HG02763 (cell line): ENCODE results near the gene TMC3.

Experiments
- ATAC-seq: cut with Tn5 transposase; IDR thresholded peaks from one replicate; pipeline ENCODE4 v1.9.1; 2021; ENCODE audit warnings: mild to moderate bottlenecking, moderate library complexity; ENCODE audit not compliant: unreplicated experiment

The TMC3 gene

DNA sequence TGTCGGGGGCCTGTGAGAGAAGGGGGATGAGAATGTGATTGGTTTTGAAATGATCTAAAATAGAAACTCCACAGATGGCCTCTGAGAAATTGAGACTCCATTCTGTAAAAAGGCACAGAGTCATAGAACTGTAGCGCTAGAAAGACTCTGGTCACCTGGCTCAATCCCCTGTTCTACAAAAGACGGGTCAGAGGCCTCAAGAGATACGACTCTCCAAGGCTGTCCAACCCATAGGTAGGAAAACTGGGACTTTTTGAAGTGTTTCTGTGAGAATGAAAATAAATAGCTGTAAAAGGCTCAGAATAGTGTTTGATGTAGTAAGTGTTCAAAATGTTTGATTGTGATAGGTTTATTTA, 11.7 kb upstream of the TMC3 start:
- no peak for ATAC-seq

DNA sequence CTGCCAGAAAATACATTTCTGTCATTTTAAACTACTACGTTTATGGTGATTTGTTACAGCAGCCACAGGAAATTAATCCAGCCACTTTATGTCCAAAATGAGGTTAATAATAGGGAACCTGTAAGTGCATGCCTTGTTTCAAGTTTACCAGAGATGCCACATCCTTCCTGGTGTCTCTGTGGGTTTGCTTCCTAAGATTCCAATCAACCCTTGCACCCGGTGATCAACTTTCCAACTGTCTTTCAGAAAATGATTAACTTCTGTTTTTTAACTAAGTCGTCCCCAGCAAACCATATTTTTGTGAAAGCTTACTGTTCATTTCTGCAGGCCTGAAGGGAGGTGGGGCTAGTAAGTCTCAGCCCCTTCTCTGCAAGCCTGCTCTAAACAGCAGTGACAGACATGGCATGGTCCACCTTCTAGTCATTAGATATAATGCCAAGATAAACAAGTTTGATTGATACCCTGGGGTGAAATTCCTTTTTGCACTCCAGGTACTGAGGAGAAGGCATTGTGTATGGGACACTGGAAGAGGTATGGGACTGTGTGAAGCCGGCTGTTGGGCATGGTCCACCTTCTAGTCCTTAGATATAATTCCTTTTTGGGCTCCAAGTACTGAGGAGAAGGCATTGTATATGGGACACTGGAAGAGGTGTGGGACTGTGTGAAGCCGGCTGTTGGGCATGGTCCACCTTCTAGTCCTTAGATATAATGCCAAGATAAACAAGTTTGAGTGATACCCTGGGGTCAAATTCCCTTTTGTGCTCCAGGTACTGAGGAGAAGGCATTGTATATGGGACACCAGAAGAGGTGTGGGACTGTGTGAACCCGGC, 11.1 kb upstream of the TMC3 start:
- ATAC-seq: no peak

DNA sequence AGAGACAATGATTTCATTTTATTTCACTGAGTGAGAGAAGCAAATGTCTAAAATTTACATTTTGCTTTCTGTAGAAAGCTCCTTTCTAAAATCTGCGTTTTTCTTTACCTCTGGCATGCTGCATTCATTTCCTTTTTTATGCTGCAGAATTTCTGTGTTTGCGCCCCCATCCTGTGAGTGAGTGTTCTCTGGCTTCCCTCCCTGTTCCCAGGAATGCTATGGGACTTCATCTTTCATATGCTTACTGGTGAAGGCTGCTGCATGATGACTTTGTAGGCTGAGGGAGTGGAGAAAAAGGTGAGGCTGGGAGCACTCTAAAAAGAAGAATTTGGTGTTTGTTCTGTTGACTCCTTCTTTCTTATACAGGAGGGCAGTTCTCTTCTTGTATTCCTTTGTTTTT, 7.7 kb upstream of the TMC3 start:
- ATAC-seq: no peak

DNA sequence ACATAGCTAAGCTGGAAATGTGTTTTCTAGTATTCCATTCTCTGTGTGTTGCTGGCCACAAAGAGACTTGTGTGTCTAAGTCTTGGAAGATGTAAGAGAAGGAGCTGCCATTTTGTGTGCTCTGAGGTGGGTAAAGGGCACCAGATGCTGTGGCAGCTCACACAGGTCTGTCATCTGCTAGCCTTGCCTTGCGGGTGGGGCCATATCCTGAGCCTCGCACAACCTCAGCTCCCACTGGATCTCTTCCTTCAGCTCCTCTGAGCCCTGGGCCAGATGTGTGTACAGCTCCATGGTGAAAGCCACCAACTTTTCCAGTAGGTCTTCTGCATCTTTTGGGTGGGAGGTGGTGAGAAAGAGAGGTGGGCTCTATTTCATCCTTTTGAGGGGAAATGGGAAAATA, 6.7 kb upstream of the TMC3 start:
- ATAC-seq: no peak

DNA sequence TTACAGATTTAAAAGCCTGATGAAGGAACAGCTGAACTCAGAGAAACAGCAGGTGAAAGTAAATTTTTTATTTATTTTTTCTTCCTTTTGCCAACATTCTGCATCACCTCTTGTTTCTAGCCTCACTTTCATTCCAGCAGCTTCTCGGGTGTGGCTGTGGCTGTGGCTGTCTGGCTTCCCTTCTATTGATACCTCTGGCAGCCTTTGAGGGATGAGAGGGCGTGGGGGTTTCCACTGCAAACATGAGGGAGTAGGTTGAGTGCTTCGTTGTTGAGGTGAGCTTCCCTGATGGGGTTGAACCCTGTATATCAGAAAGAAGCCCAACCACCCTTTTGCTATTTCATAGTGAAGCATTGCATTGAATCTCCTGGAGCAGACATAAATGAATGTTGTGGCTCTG, 6.2 kb upstream of the TMC3 start:
- no peak for ATAC-seq

DNA sequence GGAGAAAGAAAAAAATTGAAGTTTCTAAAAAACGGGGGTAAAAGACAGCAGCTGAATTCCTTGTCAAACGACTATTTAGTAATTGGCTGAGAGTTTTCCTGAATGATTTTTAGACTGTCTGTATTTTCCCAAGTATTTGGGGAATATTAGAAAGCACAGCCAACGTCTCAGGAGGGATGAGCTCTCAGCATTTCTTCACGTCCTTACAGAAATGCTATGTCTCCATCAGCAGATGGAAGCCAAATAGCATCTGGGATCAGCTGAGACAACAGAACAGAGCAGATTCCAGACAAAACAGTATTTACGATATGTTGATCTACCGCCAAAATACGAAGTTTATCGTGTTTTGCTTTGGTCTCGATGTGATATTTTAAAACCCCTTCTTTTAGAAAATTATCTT, 5.3 kb upstream of the TMC3 start:
- ATAC-seq: no peak

DNA sequence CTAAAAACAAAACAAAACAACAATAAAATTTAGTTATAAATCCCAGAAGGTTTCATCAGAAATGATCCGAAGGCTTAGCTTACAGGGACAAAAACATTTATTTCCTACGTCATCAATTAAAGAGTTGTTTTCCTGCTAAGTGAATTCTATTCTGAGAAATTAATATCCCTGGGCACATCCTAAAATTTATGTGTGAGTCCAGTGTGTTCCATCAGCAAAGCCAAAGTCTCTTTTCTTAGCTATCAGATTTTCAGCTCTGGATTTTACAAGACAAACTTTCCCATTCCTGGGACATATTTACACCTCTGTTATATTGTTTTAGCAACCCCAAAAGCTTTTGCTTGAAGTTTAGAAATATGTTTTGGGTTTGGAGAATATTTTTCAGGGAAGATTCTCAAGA, 4.4 kb upstream of the TMC3 start:
- ATAC-seq: no peak

DNA sequence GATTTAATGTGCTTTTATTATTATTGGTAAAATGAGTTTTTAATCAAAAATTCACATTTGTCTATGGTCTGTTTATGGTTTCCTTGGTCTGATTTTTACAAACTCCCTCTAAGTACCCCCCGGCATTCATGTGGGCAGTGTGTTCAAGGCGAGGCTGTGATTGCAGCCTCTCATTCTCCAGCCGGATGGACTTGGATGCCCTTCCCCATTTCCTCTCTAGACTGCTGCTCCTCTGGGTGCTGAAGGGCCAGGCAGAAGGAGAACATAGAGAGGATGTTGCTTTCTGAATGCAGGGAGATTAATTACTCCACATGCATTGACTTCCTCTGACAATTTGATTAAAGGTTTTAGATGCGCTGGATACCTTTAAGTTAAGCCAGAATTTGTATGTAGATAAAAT, 3.9 kb upstream of the TMC3 start:
- ATAC-seq: no peak

DNA sequence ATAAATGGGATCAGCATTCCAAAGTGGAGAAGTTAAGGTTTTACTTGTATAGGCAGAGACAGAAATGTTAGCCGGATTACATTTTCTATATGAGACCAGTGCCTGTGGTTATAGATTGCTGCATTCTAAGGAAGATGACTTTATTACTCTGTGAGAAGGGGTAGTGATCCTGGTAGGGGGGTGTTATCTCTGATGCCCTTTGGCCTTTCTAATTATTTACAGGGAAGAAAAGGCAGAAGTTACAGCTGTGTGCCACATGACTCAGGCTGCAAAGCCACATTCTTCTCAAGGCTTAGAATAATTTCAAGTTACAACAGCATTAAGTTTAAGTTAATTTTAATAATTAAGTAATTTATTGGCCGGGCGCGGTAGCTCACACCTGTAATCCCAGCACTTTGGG, 2.2 kb upstream of the TMC3 start:
- no peak for ATAC-seq

DNA sequence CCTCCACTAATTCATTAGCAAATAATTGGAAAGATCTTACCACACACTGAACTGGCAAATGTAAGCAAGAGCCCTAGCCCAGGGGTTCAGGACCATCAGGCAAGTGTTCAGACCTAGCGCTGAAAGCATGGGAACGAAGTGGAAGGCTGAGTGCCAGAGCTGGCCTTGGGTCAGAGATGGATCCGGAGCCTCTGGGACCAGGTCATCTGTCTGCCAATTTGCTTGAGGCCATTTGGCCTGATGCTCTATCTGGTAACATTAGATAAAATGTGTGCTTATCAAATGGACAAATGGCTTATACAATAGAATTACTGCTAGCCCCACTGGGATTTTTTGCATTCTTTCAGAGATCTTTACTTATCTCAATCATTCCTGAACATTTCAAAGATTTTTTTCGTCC, 1.4 kb upstream of the TMC3 start:
- no peak for ATAC-seq

DNA sequence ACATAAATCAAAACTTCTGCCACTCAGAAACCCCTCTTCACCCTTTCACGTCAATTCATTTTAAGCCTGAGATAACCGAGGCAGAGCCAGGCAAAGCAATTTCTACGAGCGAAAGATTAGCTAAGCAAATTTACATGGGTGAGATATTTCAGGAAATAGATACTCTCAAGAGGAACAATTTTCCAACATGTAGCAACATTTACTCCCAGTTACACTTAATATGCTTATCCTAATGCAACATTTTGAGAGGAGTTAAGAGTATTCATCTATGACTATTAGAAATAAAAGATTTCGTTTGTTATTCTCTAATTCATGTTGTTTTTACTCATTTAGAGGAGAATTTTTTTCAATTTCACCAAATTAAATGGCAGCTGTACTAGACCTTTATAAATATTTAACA, 837 bp downstream of the TMC3 start:
- no peak for ATAC-seq

DNA sequence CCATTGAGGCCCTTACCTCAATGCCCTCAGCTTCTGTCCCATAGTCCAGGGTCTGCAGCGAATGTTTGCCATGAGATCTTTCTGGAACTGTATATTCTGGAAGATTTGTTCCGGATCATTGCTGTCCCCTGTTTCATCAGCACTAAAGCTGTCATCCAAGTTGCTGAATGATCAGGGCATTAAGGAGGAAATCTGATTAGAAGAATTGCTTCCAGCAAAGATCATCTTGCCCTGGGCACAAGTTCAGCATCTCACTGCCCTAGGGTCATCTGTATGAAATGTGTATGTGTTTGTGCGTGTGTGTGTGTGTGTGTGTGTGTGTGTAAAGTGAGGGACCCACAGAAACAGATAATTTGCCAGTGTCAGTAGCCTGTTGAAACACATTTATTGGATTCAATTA, 1.4 kb downstream of the TMC3 start:
- ATAC-seq: no peak

DNA sequence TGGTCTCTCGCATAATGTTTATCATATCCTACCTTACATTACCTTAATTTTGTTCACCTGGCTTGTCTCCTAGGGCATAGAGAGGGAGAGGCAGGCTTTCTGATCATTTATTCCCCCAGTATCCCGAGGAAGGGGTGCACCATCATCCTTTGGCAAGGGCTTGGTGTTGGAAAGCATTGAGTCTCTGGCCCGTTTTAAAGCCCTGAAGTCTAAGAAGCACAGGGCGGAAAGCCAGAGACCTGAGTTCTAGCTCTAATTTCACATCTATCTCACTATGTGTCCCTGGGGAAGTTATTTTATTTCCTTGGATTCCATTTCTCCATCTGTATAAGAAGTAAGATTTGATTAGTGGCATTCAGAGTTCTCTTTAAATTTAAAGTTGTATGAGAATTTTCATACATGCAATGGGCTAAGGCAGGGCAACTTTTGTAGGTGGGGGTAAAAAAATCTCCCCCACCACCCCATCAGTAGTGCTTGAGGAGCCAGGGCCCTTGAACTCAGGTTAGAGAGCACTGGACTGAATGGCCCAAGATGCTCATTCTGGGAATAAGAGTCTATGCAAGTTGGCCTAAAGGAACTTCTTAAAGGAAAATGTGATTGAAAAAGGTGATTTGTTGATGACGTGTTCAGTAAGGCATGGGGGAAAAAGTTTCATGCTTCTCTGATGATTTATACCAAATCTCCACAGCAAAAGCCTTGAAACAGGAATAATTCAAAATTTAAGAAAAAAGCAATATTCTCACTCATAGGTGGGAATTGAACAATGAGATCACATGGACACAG, 10.1 kb downstream of the TMC3 start:
- no peak for ATAC-seq

DNA sequence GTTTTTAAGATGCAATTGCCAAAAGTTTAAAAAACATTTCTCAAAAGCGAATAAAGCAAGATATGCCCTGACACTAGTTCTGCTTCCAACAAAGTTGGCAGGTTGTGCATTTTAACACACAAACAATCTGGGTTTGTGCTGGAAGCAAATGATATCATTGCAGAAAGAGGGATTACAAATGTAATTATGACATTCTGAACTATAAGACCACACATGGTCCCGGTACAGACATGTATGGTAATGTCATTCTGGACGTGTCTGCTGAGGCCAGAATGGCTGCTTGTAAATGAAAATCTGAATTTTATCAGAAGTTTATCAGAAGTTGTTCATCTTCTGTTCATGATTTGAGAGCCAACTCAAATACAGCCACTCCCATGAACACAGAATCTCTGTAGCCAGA, 10.7 kb downstream of the TMC3 start:
- ATAC-seq: no peak

DNA sequence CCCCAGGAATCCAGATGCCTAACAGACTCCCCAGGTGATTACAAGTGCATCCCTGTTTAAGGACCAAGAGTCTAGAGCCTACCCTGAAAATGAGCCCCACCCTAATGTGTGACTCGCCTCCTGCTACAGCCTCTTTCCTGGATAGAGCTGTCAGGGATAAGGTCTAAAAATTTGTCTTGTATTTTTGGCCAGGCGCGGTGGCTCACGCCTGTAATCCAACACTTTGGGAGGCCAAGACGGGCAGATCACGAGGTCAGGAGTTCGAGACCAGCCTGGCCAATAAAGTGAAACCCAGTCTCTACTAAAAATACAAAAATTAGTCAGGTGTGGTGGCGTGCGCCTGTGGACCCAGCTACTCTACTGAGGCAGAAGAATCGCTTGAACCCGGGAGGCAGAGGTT, 11.2 kb downstream of the TMC3 start:
- ATAC-seq: no peak

DNA sequence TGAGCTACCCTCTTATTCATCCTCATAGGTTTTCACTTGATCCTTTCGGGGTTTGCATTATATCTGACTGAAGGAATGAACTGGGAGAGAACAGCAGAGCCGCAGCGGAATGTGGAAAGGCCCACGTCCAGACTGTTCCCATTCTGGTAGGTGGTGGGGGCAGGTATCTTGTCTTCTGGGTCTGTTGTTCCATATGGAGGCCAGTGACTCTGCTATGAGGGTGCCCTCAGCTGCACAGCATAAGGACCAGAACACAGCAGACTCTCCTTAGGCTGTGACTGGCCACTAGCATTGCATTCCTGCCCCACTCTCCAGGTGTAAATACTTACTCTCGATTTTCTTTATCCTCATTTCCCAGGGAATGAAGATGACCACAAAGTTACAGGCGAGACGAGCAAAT, 12.1 kb downstream of the TMC3 start:
- no peak for ATAC-seq

DNA sequence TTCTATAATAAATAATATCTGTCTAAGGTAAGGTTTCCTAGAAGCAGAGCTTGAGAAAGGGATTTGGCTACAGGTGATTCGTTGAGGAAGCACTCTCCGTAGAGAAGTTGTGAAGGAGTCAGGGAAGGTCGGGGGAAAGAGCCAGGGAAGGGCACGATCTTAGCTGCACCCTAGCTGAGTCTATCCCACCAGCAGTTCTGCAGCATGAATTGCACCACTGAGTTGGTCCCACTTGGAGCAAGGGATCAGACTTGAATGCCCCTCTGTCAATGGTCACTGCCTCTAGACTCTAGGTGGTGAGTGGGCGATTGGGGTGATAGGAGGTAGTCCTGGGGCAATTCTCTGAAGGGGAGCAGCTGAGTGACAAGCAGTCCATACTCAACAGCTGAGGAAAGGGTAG, 13.5 kb downstream of the TMC3 start:
- no peak for ATAC-seq

DNA sequence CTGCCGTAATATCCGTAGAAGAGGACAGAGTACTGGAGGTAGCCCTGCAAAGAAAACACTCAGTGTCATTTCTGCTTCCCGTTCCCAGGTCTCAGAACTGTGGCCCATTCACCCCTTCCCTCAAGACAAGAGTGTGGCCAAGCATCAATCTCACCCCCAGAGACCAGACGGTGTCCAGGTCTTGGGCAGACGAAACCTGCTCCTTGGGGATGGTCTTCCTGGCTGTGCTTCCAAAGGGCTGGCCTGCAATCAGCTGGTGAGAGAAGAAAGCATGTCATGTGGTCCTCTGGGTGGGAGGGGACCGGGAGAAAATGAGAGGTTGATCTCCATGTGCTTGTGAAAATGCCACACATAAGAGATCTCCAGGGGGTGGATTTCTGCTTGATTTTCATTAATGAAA, 15.8 kb downstream of the TMC3 start:
- ATAC-seq: no peak

DNA sequence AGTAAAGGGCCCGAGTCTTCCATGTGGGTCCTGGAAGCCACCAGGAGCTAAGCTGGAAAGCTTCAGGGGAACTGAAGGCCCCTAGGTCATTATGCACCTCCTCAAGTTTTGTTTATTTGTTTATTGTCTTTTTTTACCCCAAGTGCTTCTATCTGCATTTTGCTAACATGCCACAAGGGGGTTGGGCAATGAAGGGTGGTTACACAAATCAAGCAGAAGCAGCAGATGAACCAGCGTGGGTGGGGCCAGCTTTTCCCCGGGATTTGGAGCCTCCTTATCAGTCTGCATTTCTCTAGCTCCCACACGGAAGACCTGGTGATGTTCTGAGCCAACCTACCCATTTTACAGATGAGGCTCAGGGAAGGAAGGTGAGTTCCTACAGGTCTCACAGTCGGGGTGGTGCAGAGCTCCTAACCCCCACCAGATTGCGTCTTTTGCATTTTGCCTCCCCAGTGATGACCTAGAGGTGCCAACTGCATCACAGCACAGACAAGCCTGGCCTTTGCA, 16.8 kb downstream of the TMC3 start:
- ATAC-seq: no peak

DNA sequence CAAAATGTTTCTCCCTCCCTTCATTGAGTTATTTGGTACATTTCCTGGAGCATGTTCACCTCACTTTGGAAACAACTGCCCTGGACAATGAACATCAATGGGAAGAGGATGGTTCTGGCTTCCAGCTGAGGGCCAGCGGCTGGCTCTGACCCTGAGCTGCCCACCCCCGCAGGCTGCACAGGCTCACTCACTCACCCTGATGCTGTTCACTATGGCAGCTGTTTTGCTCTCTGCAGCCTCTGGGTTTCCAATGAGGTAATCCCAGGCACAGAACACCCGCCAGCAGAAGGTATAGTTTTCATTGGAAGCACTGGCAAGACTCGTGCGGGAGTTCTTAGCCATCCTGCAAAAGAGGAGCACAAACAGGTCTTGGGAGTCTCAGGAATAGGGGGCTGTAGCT, 17.8 kb downstream of the TMC3 start:
- no peak for ATAC-seq

DNA sequence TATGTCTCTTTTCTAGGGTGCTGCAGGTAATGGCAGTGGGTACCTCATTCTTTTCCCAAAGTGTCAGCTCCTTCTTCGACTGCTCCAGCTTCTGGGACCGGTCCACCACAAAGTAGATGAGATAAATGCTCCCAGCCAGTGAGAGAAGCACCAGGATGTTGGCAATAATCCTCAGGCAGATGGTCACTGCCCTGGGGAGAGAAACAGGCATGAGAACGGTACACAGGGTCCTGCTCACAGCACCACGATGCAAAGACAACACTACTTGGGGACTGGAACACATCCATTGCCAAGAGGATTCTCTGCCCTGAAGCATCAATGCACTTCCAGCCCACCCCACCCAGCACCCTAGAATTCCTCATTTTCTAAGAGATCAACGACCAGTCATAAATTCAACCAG, 22.4 kb downstream of the TMC3 start:
- ATAC-seq: no peak

DNA sequence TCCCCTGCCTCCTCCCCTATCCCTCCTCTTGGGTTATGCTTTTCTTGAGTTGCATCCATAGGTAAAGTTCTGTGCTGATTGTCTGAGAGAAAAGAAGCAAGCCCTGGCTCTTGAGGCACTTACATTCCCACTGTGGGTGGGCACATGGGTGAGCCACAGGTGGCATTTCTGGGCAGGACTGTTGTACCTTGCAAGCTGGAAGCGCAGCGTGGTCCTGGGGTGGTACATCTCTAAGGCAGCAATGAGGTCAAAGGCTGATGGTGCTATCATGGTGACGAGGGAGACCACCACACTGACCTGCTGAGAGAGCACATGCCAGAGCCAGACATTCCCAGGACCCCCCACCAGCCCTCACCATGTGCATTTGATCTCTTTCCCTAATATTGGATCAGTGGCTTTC, 24.7 kb downstream of the TMC3 start:
- ATAC-seq: no peak
